Measurements from ENCODE around the gene CLSTN2. TPM values are rescaled to one million over a fixed set of nuclear protein-coding genes. Genes with fewer than 3 reads are reported as not detected.
A peak's percentile ranks its signal among the peaks of the same experiment; 100 is the strongest.

The CLSTN2 gene
- total and polyA plus RNA-seq, 9 donors: 28.9 to 263 (median 134) TPM

DNA sequence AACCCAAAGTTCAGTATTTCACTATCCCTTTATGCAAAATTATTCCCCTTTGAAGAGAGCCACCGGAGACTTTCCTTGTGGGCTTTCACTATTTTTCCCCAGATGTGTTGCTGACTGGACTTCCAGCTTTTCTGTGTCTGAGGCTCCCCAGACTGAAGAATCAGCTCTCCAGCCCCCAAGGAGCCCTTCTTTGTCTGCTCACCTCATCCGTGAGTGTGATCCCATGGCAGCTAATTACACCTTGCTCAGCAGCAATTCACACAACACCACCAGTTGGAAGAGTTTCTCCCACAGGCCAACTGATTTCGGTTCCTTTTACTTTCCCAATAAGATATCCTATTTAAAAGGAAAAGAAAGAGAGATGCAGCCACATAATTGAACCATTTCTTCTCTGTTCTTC is 493.4 kb downstream of the CLSTN2 start:
- Histone ChIP-seq H3K4me1 (ENCODE audit: insufficient read depth) (peaks cover 8% of the 10 kb centered on the region), H3K27me3 (no peaks in the 10 kb centered on the region), H3K4me3 (no peak overlapping the region), H3K36me3 (no peaks in the 10 kb centered on the region), H3K27ac (no peak overlapping the region), H3K9me3 (no peaks in the 10 kb centered on the region)
- TF ChIP-seq, protein P1, sequence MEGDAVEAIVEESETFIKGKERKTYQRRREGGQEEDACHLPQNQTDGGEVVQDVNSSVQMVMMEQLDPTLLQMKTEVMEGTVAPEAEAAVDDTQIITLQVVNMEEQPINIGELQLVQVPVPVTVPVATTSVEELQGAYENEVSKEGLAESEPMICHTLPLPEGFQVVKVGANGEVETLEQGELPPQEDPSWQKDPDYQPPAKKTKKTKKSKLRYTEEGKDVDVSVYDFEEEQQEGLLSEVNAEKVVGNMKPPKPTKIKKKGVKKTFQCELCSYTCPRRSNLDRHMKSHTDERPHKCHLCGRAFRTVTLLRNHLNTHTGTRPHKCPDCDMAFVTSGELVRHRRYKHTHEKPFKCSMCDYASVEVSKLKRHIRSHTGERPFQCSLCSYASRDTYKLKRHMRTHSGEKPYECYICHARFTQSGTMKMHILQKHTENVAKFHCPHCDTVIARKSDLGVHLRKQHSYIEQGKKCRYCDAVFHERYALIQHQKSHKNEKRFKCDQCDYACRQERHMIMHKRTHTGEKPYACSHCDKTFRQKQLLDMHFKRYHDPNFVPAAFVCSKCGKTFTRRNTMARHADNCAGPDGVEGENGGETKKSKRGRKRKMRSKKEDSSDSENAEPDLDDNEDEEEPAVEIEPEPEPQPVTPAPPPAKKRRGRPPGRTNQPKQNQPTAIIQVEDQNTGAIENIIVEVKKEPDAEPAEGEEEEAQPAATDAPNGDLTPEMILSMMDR (IDR thresholded peaks at IDR 0.05): no peak
- TF ChIP-seq POLR2A (IDR thresholded peaks at IDR 0.05) (no peak), EP300 (IDR thresholded peaks at IDR 0.05) (no peak)
- intact Hi-C loops (cut with DNase I): no loop called here
- DNase-seq: no peak
- 60 to 73% (median 66%) methylated on average over 3 of the region's 3 CpGs for WGBS, 3 donors

DNA sequence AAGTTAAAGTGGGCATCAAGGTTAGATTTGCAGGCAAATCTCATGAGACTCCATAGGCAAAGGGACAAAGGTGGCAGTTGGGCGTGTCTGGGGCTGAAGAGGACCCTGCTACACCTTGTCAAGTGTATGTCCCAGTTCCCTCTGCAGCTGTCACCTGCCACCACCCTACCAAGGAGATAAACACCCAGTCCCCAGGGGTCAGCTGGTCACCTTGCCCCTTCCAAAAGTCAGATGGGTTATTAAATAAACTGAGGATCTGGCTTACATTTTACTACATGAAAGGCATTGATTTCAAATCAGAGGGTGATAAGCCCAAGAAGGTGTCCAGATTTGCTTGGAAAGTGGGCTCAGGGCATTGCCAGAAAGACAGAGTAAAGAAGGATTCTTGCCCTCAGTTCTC is 494.8 kb downstream of the CLSTN2 start:
- TF ChIP-seq POLR2A (IDR thresholded peaks at IDR 0.05) (no peak), EP300 (IDR thresholded peaks at IDR 0.05) (no peak)
- TF ChIP-seq, protein P1 (IDR thresholded peaks at IDR 0.05): no peak
- H3K4me3 ChIP-seq: no peak overlapping the region
- H3K9me3 ChIP-seq: no peaks in the 10 kb centered on the region
- intact Hi-C loops (cut with DNase I): no loop called here
- H3K27ac ChIP-seq: no peak overlapping the region
- H3K27me3 ChIP-seq: no peaks in the 10 kb centered on the region
- no peaks in the 10 kb centered on the region for H3K36me3 ChIP-seq
- H3K4me1 ChIP-seq (ENCODE audit: insufficient read depth): peaks cover 8% of the 10 kb centered on the region
- DNase-seq: no peak
- WGBS, 3 donors: 91 to 100% (median 98%) methylated on average over 1 of the region's 1 CpG

DNA sequence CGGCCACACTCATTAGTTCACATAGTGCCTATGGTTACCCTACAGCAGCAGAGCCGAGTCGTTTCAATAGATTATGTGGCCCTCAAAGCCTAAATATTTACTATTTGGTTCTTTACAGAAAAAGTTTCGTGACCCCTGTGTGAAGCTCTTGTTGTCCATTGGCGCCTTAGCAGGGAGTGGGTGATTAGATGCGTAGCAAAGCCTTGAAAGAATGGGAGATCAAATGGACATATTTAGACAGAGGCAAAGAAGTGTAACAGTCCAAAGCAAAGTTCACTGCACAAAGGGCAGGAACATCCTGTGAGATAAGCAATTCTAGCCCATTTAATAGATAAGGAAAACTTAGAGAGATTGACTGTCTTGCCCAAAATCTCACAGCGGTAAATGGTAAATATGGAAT is 495.5 kb downstream of the CLSTN2 start:
- H3K36me3 ChIP-seq: no peaks in the 10 kb centered on the region
- H3K4me3 ChIP-seq: no peak overlapping the region
- no peak for TF ChIP-seq POLR2A (IDR thresholded peaks at IDR 0.05)
- no peak for TF ChIP-seq EP300 (IDR thresholded peaks at IDR 0.05)
- TF ChIP-seq, protein P1 (IDR thresholded peaks at IDR 0.05): no peak
- no peak for DNase-seq
- H3K9me3 ChIP-seq: no peaks in the 10 kb centered on the region
- H3K27me3 ChIP-seq: no peaks in the 10 kb centered on the region
- intact Hi-C loops (cut with DNase I): no loop called here
- 85 to 88% (median 87%) methylated on average over 7 of the region's 7 CpGs for WGBS, 3 donors
- H3K27ac ChIP-seq: no peak overlapping the region
- peaks cover 8% of the 10 kb centered on the region for H3K4me1 ChIP-seq (ENCODE audit: insufficient read depth)

DNA sequence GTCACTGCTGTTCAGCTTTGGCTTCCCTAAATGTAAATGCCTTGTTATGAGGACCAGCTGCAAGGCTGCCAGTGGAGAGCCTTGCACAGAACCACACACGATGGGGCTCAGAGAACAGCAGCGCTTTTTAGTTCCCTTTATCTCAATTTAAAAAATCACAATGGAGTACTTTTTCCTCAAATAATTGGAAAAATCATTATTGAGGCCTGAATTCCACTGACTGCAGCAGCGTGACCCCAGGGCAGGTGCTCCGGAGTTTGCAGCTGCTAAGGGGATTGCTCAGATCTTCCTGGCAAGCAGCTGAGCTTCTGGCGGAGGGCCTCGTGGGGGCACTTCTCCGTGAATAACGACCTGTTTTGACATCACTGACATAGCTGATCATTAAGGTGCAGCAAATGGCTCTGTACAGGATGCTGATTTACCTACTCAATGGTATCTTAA is 497.3 kb downstream of the CLSTN2 start:
- 12 to 28% (median 17%) methylated on average over 8 of the region's 8 CpGs for WGBS, 3 donors
- intact Hi-C loops (cut with DNase I): no loop called here
- Histone ChIP-seq H3K36me3 (no peaks in the 10 kb centered on the region), H3K27me3 (no peaks in the 10 kb centered on the region), H3K4me1 (ENCODE audit: insufficient read depth) (peaks cover 8% of the 10 kb centered on the region), H3K27ac (no peak overlapping the region), H3K4me3 (no peak overlapping the region), H3K9me3 (no peaks in the 10 kb centered on the region)
- TF ChIP-seq EP300 (IDR thresholded peaks at IDR 0.05) (no peak), POLR2A (IDR thresholded peaks at IDR 0.05) (no peak)
- TF ChIP-seq, protein P1 (IDR thresholded peaks at IDR 0.05): no peak
- peak; percentile 30 to 49 (median 38) for DNase-seq
